OCI-LY7 (cell line): ENCODE results near the gene MYT1. TPM values are rescaled to one million over a fixed set of nuclear protein-coding genes. Genes with fewer than 3 reads are reported as not detected.
A peak's percentile ranks its signal among the peaks of the same experiment; 100 is the strongest.
"Not testable (repeated sequence)": the region's sequence is repeated elsewhere in the genome, so short reads cannot be mapped to it uniquely, and the experiment has no call there.

Source experiments
- BruUV-seq: library from RNA; stranded (reverse); fragments of 400-500 nt; replicated peaks from 2 replicates; lab custom pipeline; 2021; lab: Mats Ljungman, UMichigan
- CTCF ChIA-PET: fragments of 300-600 bp; sonication (Branson Sonifier 250); formaldehyde crosslinking; loops from one replicate; lab custom pipeline; 2022; ENCODE audit warnings: antibody characterized with exemption; ENCODE audit not compliant: unreplicated experiment; lab: Charles Lee
- POLR2A ChIA-PET: fragments of 300-600 bp; sonication (Branson Sonifier 250); formaldehyde crosslinking; loops from one replicate; lab custom pipeline; 2022; ENCODE audit warnings: antibody characterized with exemption; lab: Charles Lee
- DNase-seq: peaks from one replicate; pipeline ENCODE4 v3.0.0-alpha.2; 2015; ENCODE audit warnings: low spot score
- H2AFZ ChIP-seq: fragments of 200-600 bp; sonication (generic), shearing (Covaris generic); 2 replicates; pipeline ENCODE4 v1.6.1; 2014; ENCODE audit warnings: mild to moderate bottlenecking, antibody characterized with exemption, low read length, moderate library complexity
- H3K27ac ChIP-seq: fragments of 200-600 bp; sonication (generic); 2 replicates; pipeline ENCODE4 v1.5.1; 2014; ENCODE audit warnings: mixed run types, low read depth, mild to moderate bottlenecking, moderate library complexity, low read length, inconsistent platforms; ENCODE audit not compliant: poor library complexity, severe bottlenecking
- H3K36me3 ChIP-seq: fragments of 200-600 bp; sonication (generic); 2 replicates; pipeline ENCODE4 v1.6.1; 2014; ENCODE audit warnings: mild to moderate bottlenecking, antibody characterized with exemption, low read length, moderate library complexity, mixed read lengths; ENCODE audit not compliant: insufficient read depth
- H3K4me1 ChIP-seq: fragments of 200-600 bp; sonication (generic); 2 replicates; pipeline ENCODE4 v1.5.1; 2014; ENCODE audit warnings: mild to moderate bottlenecking, low read length; ENCODE audit not compliant: insufficient read depth, poor library complexity, severe bottlenecking
- H3K4me2 ChIP-seq: fragments of 200-600 bp; sonication (generic); 2 replicates; pipeline ENCODE4 v1.6.1; 2014; ENCODE audit warnings: mild to moderate bottlenecking, low read length
- H3K4me3 ChIP-seq: fragments of 200-600 bp; sonication (generic); 2 replicates; pipeline ENCODE4 v1.5.1; 2014; ENCODE audit warnings: mild to moderate bottlenecking, low read depth, low read length; ENCODE audit not compliant: poor library complexity, severe bottlenecking
- H3K79me2 ChIP-seq: fragments of 200-600 bp; sonication (generic); 2 replicates; pipeline ENCODE4 v1.6.1; 2016; ENCODE audit warnings: low read depth, mild to moderate bottlenecking, low read length, moderate library complexity, mixed read lengths; ENCODE audit not compliant: insufficient read depth
- H3K9me2 ChIP-seq: fragments of 200-600 bp; sonication (generic); 2 replicates; pipeline ENCODE4 v1.6.1; 2016; ENCODE audit warnings: mild to moderate bottlenecking, low read length, mixed read lengths; ENCODE audit not compliant: insufficient read depth
- H3K9me3 ChIP-seq: fragments of 200-600 bp; sonication (generic); 2 replicates; pipeline ENCODE4 v1.6.1; 2014; ENCODE audit warnings: mild to moderate bottlenecking, mixed run types, low read length, mixed read lengths
- H4K20me1 ChIP-seq: fragments of 200-600 bp; sonication (generic); 2 replicates; pipeline ENCODE4 v1.6.1; 2014; ENCODE audit warnings: mild to moderate bottlenecking, antibody characterized with exemption, low read length, moderate library complexity, mixed read lengths; ENCODE audit not compliant: insufficient read depth
- CTCF ChIP-seq: fragments of 200-600 bp; sonication (generic); conservative IDR thresholded peaks from 2 replicates; pipeline ENCODE4 v1.5.1; 2014; ENCODE audit warnings: mild to moderate bottlenecking, antibody characterized with exemption, low read length, moderate library complexity, mixed read lengths
- EZH2phosphoT487 ChIP-seq: fragments of 200-600 bp; sonication (generic); IDR thresholded peaks from 2 replicates; pipeline ENCODE4 v1.6.1; 2018; ENCODE audit warnings: low read depth, borderline replicate concordance, mild to moderate bottlenecking, mixed run types, antibody characterized with exemption, low read length, moderate library complexity, mixed read lengths
- intact Hi-C: fragments of 100-400 bp; cut with micrococcal nuclease; formaldehyde crosslinking; loops from one replicate; pipeline ENCODE4 v1.10.0; 2022; ENCODE audit not compliant: unreplicated experiment
- total RNA-seq, 2 experiments: library from RNA; depleted of rRNA in 1 of 2; stranded (reverse); fragments of >200 nt in 1 of 2; shearing (Covaris generic) in 1 of 2; gene quantifications; 2 replicates each; pipeline ENCODE4 v1.2.3, GENCODE V29; 2014 to 2022

Gene MYT1
- total RNA-seq, 2 experiments from 2014 or later = 0.32 to 0.95 TPM

- DNase-seq = no peak
- no TSS peak for BruUV-seq
- POLR2A ChIA-PET = no interaction called here
These were observed 47.5 kb upstream of the MYT1 start for GRCh38 chr20:64116541-64117431.

GRCh38 chr20:64117432-64117777, 46.8 kb upstream of the MYT1 start:
- peaks cover 11% of the 10 kb centered on the region for H3K4me1 ChIP-seq
- H3K9me3 ChIP-seq, POLR2A ChIA-PET, intact Hi-C loops, H3K36me3 ChIP-seq, BruUV-seq, H3K79me2 ChIP-seq, H3K9me2 ChIP-seq, DNase-seq, H3K4me2 ChIP-seq, H3K27ac ChIP-seq, H4K20me1 ChIP-seq, H3K4me3 ChIP-seq, H2AFZ ChIP-seq: not testable (repeated sequence)
- CTCF ChIA-PET = interaction anchor here (0.6 kb wide), 1 partner anchor 933 kb away, joined by 4 read pairs; no protein-coding TSS in a partner anchor

More at GRCh38 chr20:64116541-64117431, 47.5 kb upstream of the MYT1 start:
- H3K4me2 ChIP-seq = no peak overlapping the region
- CTCF ChIA-PET = interaction anchor here (0.6 kb wide), 1 partner anchor 933 kb away, joined by 4 read pairs; no protein-coding TSS in a partner anchor
- intact Hi-C loops = no loop called here
- H2AFZ ChIP-seq = no peak overlapping the region
- H3K9me2 ChIP-seq = no peaks in the 10 kb centered on the region
- H3K36me3 ChIP-seq = no peaks in the 10 kb centered on the region
- no peaks in the 10 kb centered on the region for H3K9me3 ChIP-seq
- peaks cover 11% of the 10 kb centered on the region for H3K4me1 ChIP-seq
- TF ChIP-seq EZH2phosphoT487 (no peak), CTCF (no peak)
- H3K4me3 ChIP-seq = no peak overlapping the region
- no peaks in the 10 kb centered on the region for H3K79me2 ChIP-seq
- H3K27ac ChIP-seq = no peak overlapping the region
- no peaks in the 10 kb centered on the region for H4K20me1 ChIP-seq

GRCh38 chr20:64119301-64119680, 45.0 kb upstream of the MYT1 start:
- Histone ChIP-seq H3K9me2 (no peaks in the 10 kb centered on the region), H3K36me3 (no peaks in the 10 kb centered on the region), H3K27ac (no peak overlapping the region), H3K79me2 (no peaks in the 10 kb centered on the region), H4K20me1 (no peaks in the 10 kb centered on the region), H2AFZ (peak overlapping the region; percentile 70; the same call in 1 of the 2 replicates), H3K4me2 (no peak overlapping the region), H3K4me3 (no peak overlapping the region), H3K4me1 (peaks cover 11% of the 10 kb centered on the region), H3K9me3 (no peaks in the 10 kb centered on the region)
- TF ChIP-seq EZH2phosphoT487 (no peak), CTCF (no peak)
- BruUV-seq = no TSS peak
- DNase-seq = no peak
- intact Hi-C loops = no loop called here
- POLR2A ChIA-PET = no interaction called here
- CTCF ChIA-PET = interaction anchor here (1.0 kb wide), 2 partner anchors 65 to 81 kb away, joined by 3 read pairs; no protein-coding TSS in a partner anchor
